GM10847 (cell line): Measurements from ENCODE around the gene DPF3.

Source experiments
- POLR2A ChIP-seq: IDR thresholded peaks from 2 replicates; pipeline ENCODE4 v1.6.1; 2011; ENCODE audit not compliant: insufficient read length; ENCODE audit errors: extremely low read depth

Gene DPF3

GRCh38 chr14:72893636-72894322 is at the start of gene DPF3:
Gene DPF3, minus strand, starts transcription at chr14:72894101. Its CDS starts 13 bp downstream, at chr14:72894088.
- no peak for TF ChIP-seq POLR2A

- no peak for TF ChIP-seq POLR2A
These were observed 49.0 kb upstream of the DPF3 start for GRCh38 chr14:72942934-72943333.

- no peak for TF ChIP-seq POLR2A
These were observed 47.5 kb upstream of the DPF3 start for GRCh38 chr14:72941286-72941985.

DNA sequence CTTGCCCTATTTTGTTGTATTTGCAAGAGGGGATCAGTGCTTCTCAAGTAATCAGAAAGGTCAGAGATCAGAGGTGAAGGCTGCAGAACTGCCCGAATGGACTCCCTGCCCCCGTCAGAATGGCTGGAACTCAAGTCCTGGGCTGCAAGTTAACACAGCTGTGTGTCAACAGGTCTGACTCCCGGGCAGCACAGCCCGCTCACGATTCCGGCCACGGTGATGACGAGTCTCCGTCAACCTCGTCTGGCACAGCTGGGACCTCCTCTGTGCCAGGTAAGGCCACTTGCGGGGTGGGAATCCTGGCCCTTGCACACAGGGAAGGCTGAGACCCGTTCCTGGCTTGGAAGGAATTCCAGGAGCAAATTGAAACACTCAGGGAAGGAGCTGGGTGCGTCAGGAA is 45.7 kb upstream of the DPF3 start:
- TF ChIP-seq POLR2A, result no peak

DNA sequence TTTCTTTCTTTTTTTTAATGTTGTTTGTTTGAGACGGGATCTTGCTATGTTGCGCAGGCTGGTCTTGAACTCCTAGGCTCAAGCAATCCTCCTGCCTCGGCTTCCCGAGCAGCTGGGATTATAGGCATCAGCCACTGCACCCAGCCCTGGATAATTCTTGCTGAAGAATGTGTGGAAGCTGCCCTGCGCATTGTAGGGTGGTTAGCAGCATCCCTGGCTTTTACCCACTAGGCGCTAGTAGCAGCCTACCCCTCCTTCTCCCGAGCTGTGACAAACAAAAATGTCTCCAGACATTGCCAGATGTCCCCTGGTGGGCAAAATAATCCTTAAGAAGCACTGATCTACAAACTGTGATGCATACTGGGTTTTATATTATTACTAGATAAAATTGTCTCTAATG is 39.0 kb upstream of the DPF3 start:
- TF ChIP-seq POLR2A, result no peak

GRCh38 chr14:72929316-72930080 is 35.6 kb upstream of the DPF3 start:
- no peak for TF ChIP-seq POLR2A

GRCh38 chr14:72928872-72929271 is 35.0 kb upstream of the DPF3 start:
- TF ChIP-seq POLR2A, result no peak

DNA sequence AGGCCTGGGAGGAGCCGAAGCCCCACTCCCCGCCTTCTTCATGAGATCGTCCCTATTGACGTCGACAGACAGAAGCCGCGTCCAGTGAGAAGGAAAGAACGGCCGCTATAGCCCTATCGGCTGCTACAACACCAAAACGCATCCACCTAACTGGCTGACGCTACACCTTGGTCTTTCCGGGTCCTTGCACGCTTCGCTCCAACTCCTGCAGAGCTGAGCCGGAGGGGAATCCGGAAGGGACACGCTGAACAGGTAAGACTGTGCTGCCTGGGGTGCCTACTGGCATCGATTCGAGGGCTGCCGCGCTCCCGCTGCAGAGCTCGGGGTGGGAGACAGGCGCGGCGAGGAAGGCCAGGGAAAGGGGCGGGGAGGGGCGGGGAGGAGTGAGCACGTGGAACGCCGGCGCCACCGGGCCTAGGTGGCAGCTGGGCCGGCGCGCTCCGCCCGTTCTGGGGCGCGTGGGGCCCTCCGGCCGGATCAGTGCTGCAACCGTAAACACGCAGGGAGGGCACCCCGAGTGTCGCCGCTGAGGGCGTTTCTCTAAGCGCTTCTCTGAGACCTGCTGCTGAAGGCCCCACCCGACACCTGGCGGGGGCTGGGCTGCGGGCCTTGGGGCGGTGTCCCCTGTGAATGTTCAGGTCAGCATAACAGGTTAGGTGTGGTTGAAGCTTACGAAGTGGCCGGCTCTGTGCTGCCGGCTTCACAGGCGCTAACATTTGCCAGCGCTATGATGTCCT is 32.6 kb upstream of the DPF3 start, which contains the start of gene DCAF4:
Gene DCAF4 (plus strand): TSS at position 173 of the 737 bp plus-strand sequence. CDS start 11,515 bp downstream, outside the sequence.
- peak; percentile 15 for TF ChIP-seq POLR2A

DNA sequence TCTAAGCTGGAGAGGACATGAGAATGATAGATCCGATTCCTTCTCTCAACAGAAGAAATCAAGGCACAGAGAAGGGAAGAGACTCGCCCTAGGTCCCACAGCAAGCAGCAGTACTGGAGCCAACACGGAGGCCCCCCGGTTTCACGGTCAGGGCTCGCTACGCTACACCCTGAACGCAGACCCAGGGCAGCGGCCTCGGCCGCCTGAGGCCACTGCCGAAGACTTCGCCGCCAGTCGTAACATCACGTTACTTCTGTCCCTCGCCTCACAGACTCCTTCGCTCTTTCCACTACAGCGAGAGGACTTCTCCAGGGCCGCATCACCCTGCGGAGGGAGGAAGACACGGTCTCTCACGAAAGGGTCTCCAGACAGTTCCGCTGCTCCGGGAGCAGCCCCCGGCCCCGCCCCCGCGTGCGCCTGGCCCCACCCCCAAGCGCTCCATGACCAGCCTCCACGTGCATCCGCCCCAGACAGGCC is 32.0 kb upstream of the DPF3 start:
- TF ChIP-seq POLR2A, result no peak

DNA sequence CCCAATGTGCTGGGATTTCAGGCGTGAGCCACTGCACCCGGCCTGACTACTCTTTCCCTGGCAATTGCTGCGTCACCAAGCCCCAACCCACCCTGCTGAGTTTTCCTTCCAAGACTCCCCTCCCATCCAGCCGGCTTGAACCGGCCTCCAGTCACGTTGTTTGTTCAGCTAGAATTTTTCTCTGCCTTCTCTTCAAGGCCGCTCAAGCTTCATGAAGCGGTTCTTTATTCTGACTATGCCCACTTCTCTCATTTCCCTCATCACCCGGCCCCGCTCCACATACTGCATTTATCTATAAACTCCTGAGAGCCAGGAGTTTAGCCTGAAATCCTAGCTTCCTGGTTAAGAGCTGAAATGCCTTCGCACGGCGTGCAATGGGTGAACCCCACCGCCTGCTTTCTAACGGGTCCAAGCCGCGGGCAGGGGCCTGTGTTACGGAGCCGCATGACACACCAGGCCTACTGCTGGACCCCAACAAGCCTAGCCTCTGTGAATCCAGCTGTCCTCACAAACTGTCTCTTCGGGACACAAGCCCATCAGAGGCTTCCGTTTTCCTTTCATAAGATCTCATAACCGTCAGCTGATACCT is 31.4 kb upstream of the DPF3 start:
- TF ChIP-seq POLR2A, result no peak

DNA sequence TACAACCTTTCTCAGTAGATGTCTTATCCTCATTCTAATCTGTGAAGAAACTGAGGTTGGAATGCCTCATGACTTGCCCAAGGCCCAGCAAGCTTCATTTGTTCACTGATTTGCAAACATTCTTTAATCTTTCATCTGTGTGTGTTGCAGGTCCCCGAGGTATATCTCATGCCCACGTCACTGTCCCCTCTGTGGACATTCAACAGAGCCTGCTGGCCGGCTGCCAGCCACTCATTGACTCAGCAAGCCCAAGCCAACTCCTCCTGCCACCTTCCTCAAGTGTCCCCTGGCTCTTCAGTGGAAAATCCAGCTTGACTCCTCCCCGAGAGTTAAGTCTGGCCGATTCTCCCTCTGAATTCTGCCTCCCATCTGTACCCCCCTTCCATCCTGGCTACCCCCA is 30.4 kb upstream of the DPF3 start:
- no peak for TF ChIP-seq POLR2A

DNA sequence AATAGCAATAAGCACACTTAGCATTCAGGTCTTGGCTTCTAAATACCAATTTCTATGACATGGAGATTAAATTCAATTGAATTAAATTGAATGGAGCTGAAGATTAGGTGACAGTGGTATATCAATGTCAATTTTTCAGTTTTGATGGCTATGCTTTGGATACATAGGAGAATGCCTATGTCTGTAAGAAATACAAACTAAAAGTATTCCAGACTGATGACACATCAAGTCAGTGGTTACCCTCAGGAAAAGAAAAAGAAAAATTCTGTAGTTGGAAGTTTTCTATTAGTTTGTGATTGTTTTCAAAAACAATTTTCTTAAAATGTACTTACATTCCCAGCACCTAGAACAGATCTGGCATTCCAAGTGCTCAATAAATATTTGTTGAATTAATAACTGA is 27.5 kb upstream of the DPF3 start:
- TF ChIP-seq POLR2A, result no peak

GRCh38 chr14:72920008-72920407 is 26.1 kb upstream of the DPF3 start:
- TF ChIP-seq POLR2A, result no peak

DNA sequence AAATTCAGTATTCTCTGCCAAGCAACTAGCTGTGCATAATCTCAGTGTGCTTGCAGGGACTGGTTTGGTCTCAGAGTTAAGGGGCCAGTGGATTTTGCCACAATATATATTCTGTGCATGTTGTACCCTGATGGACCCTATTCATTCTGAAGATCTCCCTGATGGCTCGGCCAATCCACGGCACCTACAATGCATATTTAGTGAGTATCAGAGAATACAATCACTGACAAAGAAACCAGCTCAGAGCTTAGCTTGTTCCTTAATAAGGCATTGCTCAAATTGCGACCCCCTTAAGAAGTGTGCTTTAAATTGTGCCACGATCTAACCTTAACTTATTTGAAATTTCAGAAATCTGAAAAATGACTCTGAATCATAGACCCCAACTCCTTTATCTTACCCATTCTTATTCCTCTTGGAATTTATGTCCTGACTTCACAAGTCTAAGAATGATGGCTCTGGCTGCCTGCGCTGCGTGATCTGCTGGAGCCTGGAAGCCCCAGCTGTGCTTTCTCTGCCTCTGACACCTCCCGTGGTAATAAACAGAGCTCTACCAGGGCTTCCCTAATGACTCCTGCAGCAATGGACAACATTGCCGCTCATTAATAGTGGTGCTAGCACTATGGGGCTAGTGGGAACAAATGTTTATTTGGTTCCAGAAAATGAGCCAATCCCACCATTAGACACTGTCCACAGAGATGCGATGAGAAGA is 23.3 kb upstream of the DPF3 start:
- TF ChIP-seq POLR2A, result no peak

DNA sequence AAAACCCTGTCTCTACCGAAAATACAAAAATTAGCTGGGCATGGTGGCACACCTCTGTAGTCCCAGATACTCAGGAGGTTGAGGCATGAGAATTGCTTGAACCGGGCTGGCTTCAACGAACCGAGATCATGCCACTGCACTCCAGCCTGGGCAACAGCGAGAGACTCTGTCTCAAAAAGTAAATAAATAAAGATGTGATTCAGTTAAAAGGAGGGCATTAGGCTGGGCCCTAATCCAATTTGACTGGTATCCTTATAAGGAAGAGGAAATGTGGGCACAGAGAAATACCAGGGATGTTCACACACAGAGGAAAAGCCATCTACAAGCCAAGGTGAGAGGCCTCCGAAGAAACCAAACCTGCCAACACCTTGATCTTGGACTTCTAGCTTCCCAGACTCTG is 22.3 kb upstream of the DPF3 start:
- TF ChIP-seq POLR2A, result no peak

DNA sequence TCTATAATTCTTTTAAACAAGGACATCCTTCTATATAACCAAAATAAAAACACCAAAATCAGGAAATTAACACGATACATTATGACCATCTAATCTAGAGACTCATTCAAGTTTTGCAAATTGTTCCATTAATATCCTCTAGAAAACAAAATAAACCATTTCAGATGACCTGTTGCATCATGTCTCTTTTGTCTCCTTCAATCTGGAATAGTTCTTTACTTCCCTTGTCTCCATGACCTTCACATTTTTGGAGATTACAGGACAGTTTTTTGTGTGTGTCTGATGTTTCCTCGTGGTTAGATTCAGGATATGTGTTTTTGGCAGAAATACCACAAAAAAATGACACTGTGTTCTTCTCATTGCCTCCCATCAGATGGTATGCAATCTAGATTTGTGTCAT is 19.9 kb upstream of the DPF3 start:
- TF ChIP-seq POLR2A, result no peak
